Brain pericyte (primary cell): ENCODE measurements around the gene SHANK3.

Experiments
- DNase-seq: peaks from one replicate; pipeline ENCODE4 v3.0.0-alpha.2; 2012; ENCODE audit warnings: low read depth, low spot score

Gene SHANK3

DNA sequence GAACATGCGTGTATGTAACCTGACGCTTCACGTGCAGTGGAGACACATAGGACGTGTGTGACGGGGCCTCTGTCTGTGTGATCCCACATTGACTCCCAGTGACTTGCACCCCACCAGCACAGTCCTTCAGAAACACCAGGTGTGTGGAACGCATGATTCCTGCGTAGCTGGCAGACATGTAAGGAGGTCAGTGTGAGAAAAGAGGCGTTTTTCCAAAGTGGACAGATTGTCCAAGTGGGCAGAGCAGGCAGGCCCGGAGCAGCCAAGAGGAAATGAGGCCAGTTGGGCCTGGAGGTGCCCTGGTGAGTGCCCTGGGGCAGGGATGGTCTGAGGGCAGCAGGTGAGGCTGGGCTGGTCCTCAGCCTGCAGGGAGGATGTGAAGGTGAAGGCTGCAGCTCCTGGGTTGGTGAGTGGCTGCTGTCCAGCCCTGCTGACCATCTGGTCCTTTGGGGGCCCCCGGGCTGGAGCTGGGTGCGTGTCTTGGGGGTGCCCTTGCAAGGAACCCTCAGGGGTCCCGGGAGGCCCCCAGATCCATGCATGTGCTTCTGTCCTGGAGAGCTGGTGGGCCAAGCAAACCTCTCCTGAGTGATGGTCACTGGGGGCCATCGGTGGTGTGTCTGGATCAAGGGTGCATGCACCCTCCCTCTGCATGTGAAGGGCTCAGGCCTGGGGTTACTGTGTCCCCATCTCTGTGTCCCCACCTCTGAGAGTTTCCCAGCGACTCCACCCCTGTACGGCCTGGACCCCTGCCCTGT lies 26.6 kb downstream of the SHANK3 start:
- DNase-seq: no peak

- DNase-seq: no peak
Measured at GRCh38 chr22:50699756-50700386, 27.2 kb downstream of the SHANK3 start.

DNA sequence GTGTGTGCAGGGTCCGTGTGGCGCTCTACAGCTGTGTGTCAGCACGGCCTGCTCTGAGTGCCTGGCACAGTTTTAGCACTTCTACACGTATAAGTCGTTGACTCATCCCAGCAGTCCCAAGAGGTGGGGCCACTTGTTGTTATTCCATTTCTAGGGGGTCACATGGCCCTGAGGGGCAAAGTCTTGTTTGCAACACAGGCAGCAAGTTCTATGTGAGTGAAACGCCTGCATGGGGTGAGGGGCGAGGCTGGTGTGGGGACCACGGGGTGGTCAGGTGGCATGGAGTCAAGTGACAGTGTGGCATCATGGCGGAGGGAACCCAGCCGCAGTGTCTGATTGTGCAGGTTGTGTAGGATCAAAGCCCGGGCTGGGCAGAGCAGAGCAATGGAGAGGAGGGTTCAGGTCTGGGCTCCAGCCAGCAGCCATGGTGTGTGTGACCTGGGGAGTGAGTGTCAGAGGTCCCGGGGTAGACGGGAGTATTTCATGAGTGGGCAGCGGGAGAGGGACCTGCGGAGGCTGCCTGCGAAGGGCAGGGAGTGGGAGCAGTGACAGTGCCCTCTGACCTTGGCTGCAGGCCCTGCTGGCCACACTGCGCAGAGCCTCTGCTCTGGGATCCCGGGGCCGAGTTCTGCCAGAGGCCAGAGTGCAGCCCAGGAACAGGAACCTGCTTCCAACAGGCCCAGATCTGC lies 27.9 kb downstream of the SHANK3 start:
- DNase-seq: no peak

DNA sequence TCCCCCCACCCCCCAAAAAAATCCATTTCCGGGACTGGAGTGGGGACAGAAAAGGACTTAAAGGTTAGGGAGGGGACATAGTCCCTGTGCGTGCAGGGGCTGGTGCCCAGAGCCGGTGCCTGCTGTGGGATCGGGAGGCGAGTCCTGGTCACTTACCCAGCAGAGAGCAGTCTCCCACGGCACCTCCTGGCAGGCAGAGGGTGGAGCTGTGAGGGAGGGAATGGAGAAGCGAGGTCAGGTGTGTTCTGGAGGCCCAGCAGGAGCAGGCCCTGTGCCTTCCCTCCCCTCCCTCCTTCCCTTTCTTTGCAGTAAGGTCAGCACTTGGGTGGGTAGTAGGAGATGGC lies 28.4 kb downstream of the SHANK3 start:
- DNase-seq: no peak

DNA sequence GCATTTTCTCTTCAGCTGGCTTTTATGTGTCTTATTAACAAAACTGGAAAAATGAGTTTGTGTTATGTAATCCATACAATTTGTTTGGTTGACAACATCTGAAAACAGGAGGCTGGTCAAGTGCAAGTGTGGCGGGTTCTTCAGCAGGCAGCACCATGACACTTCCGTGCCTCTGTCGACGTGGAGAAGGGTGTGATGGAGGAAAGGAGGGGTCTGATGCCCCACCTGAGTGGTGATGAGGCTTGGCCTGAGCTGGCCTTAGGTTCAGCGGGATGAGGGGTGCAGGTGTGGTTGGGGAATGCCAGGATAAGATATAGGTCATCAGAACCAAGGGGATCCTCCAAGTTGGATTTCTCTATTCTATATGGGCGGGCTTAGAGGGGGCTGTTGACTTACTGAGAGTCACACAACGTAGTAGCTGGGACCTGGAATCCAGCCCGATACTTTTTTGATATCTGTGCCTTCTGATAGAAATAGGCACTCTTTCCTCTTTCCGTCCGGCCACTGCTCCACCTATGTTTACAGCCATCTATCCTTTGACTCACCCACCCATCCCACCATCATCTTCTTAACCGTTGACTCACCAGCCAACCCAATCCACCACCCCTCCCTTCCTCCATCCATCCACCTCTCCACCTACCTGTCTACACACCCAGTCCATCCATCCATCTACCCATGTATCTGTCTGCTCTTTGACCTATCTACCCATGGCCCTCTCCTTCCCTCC lies 29.0 kb downstream of the SHANK3 start:
- no peak for DNase-seq

GRCh38 chr22:50702261-50702671 lies 29.6 kb downstream of the SHANK3 start:
- no peak for DNase-seq

DNA sequence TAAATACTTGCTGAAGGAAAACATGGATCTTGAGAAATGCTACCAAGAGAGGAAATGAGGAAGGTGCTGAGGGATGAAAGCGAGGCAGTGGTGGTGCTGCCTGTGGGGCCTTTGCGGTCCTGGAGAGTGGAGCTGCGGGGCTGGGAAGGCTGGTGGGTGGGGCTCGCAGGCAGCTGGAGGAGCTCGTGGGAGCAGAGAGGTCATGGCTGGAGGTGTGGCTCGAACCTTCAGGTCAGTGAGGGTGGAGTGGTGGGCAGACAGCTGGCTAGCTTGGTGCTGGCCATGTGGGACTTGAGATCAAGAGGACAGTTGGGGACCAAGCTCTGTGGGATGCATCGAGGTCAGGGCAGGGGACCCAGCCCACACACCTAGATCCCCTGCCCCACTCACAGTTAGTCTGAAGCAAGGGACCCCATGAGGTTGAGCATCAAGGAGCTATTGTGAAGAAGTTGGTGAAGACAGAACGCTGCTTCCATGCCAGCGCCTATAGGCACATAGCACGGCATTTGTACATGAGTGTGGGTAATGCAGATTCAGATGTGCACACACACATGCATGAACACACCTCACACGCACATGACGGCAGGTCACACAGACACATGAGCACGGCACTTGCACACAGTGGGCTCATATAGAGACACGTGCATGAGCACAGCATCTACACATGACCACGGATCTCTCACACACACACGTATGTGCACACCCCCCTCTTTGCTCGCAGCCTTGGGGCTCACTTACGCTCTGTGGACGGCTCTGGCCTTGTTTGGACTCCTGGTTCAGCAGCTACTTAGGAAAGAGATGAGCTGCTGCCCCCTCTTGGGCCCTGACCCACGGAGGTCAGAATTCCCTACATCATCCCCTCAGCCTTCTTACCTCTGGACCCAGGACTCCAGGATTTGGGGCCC lies 30.4 kb downstream of the SHANK3 start:
- no peak for DNase-seq

DNA sequence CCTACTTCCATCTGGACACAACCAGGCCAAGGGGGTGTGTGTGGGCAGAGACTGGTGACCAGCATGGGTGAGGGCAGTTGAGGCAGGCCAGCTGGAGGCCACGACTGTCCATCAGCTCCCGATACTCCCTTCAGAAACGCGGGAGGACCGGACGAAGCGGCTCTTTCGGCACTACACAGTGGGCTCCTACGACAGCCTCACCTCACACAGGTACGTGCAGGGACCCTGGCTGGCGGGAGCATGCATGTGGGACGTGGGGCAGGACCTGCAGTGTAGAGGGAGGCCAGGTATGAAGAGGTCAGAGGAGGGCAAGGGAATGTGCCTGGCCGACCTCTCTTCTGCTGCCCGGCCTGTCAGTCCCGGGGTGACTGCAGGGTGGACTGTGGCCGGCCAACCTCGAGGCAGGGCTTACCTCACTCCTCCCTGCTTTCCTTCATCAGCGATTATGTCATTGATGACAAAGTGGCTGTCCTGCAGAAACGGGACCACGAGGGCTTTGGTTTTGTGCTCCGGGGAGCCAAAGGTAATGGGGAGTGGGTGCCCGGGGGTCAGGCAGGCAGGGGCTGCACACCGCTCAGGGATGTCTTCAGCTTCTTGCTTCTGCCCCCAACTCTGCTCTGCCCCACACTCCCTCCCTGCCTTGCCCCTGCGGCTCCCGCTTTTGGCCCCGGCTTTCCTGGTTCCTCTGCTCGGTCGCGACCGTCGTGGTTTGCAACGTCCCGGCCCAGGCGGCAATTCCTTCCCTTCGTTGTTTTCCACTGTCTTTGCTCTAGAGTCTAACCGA lies 31.3 kb downstream of the SHANK3 start:
- DNase-seq: no peak

GRCh38 chr22:50704510-50705218 lies 32.0 kb downstream of the SHANK3 start:
- DNase-seq: no peak

GRCh38 chr22:50705219-50705691 lies 32.6 kb downstream of the SHANK3 start:
- DNase-seq: no peak

GRCh38 chr22:50705851-50706351 lies 33.3 kb downstream of the SHANK3 start:
- no peak for DNase-seq

DNA sequence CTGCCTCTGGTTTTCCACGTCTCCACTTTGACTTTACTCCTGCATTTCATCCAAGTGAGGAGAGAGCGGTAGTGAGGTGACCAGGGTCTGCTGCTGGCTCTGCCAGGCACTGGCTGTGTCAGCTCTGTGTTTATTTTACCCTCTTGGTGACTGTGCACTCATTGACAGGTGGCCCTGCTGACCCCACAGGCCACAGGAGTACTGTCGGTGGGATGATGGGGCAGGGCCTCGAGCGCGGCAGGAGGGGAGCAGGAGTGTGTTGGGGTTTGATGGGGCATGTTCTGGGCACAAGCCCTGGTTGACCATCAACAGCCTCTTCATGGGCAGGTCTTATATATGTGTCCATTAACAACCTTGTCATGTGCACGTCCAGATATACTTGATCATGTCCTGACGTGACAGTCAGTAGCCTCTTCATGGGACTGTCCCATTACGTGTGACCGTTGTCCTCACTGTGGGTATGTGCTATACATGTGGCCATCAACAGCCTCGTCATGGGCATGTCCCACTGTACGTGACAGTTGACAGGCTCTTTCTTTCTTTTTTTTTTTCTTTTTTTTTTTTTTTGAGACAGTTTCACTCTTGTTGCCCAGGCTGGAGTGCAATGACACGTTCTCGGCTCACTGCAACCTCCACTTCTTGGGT lies 34.0 kb downstream of the SHANK3 start:
- DNase-seq: no peak

GRCh38 chr22:50708474-50708873 lies 35.9 kb downstream of the SHANK3 start:
- no peak for DNase-seq

DNA sequence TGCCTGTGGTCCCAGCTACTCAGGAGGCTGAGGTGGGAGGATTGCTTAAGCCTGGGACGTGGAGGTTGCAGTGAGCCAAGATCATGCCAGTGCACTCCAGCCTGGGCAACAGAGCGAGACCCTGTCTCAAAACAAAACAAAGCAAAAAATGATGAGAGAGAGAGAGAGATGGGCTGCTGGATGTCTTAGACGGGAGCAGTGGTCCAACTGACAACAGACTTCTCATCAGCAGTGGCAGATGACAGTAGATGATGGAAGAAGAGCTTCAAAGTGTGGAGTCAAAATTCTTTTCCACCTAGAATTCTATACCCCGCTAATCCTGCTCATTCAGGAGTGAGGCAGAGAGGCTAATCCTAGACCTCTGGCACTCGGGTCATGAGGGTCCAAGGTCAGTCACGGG lies 36.4 kb downstream of the SHANK3 start:
- no peak for DNase-seq

- no peak for DNase-seq
Measured at GRCh38 chr22:50710221-50710620, 37.6 kb downstream of the SHANK3 start.

DNA sequence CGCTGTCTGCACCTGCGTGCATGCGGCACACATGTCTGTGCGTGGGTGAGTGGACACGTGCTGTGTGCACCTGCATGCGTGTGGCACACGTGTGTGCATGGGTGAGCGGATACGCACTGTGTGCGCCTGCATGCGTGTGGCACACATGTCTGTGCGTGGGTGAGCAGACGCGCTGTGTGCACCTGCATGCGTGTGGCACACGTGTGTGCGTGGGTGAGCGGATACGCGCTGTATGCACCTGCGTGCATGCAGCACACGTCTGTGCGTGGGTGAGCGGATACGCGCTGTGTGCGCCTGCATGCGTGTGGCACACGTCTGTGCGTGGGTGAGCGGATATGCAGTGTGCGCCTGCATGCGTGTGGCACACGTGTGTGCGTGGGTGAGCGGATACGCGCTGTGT lies 38.3 kb downstream of the SHANK3 start:
- DNase-seq: no peak

- DNase-seq: no peak
Measured at GRCh38 chr22:50711446-50712340, 39.1 kb downstream of the SHANK3 start.
